Inflammatory macrophage treated with lipopolysaccharide for 1 hour (primary cell): ENCODE results near the gene TSBP1.
A peak's percentile ranks its signal among the peaks of the same experiment; 100 is the strongest.

Source experiments
- DNase-seq, 2 donors: peaks; one replicate each; pipeline ENCODE4 v3.0.0-alpha.2; 2020 to 2022

TSBP1 gene, protein sequence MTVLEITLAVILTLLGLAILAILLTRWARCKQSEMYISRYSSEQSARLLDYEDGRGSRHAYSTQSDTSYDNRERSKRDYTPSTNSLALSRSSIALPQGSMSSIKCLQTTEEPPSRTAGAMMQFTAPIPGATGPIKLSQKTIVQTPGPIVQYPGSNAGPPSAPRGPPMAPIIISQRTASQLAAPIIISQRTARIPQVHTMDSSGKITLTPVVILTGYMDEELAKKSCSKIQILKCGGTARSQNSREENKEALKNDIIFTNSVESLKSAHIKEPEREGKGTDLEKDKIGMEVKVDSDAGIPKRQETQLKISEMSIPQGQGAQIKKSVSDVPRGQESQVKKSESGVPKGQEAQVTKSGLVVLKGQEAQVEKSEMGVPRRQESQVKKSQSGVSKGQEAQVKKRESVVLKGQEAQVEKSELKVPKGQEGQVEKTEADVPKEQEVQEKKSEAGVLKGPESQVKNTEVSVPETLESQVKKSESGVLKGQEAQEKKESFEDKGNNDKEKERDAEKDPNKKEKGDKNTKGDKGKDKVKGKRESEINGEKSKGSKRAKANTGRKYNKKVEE

DNA sequence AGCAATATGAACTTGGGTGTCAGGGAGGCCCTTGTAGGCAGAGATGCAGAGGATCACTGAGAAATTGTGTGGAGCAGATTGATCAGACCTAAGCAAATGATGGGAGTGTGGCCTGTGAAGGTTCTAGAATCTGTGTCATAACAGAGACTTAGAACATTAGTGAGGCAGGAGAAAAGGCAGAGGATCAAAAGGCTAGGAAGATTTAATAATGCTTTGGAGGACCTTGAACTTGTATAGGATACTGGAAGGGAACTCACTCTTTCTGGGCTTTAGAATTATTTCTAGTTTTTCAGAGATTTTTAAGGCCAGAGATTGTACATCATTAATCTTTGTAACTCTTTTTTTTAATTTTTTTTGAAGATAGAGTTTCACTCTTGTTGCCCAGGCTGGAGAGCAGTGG is at the start of gene TSBP1:
Gene TSBP1 (minus strand): TSS at position 101 of the 400 bp plus-strand sequence. CDS start 197 bp downstream, outside the sequence.
- DNase-seq: no peak

DNA sequence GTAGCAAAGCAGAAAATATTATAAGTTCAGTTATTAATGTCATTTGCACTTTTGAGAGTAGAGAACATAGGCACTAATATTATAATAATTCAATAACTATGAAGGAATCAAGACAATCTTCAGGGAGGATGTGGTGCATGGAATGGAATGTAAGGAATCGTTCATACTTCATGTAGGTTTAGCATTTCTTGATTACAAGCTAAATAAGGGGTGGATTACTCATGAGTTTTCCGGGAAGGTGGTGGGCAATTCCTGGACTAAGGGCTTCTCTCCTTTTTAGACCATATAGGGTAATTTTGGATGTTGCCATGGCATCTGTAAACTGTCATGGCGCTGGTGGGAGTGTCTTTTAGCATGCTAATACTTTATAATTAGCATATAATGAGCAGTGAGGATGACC is 44.3 kb upstream of the TSBP1 start:
- no peak for DNase-seq

DNA sequence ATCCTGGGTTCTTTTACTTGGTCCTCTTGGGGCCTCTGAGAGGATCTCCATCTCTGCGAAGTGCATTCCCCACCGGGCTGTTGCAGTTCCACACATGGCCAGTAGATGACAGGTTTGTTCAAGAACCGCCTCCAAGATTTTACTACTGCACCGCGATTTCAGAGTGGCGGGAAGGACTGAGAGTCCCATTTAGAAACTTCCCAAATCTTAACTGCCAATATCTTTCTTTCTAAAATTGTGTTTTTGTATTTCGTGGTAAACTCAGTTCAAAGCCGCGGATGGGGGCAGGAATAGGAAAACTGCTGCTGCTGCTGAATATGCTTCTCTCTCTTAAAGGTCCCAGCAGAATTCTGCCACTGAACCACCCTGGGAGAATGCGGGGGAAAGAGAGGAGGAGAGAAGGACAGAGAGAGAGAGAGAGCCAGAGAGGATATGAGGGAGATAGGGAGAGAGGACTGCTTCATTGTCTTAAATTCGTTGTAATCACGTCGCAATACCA is 43.9 kb upstream of the TSBP1 start:
- peak; percentile 63 to 95 for DNase-seq

GRCh38 chr6:32413427-32414047 is 41.8 kb upstream of the TSBP1 start:
- DNase-seq: peak; percentile 52 to 82

DNA sequence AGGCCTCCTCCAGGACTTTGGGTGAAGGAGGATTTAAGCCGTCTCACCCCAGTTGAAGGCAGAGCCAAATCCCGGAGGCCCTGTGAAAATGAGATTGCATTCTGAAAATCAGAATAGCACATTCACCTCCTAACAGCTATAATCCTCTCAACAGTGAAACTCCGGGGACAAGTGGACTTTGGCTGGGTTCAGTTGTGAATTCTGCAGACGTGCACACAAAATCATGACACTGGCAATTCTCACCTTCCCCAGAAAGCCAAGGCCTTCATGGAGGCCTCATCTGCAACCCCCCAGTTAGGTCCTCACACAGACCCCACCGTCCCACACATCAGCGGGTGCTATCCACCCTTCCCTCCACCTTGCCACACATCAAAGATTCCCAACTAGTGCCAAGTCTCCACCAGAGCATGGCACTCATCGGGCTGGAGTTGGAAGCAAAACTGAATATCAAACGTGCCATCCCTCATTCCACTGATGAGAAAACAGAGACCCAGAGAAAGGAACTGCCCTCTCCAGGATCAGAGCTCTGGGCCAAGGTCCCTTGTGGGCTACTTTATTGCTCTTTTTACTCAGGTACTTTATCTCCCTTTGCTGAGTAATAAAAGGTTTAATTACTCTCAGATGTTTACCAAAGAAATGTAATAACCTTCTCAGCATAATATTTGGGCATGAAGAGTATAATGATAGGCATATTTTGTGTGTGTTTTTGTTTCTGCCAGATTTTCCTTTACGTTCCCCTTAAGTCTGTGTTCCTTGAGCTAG is 40.0 kb upstream of the TSBP1 start:
- no peak for DNase-seq

GRCh38 chr6:32410906-32411305 is 39.2 kb upstream of the TSBP1 start:
- DNase-seq: no peak

DNA sequence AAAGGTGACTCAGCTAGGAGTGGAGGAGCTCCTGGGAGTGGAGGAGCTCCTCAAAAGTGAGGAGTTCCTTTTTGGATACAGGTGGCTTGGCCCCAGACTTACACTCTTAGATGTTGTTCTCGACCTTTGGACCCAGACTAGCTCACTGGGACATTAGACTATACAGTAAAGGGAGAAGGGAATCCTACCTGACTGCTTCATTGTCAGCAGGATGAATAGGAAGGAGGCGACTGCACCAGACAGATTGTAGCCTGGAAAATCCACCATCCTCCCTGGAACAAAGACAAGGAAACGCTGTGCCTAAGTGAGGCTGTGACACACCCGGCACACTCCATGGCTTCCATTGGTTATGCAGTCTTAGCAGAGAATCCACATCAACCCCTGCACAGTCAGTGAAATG is 35.2 kb upstream of the TSBP1 start, which contains the start of gene BTNL2:
Gene BTNL2 (minus strand): TSS at position 325 of the 400 bp plus-strand sequence. CDS start 58 bp downstream, at position 267.
- DNase-seq: no peak

DNA sequence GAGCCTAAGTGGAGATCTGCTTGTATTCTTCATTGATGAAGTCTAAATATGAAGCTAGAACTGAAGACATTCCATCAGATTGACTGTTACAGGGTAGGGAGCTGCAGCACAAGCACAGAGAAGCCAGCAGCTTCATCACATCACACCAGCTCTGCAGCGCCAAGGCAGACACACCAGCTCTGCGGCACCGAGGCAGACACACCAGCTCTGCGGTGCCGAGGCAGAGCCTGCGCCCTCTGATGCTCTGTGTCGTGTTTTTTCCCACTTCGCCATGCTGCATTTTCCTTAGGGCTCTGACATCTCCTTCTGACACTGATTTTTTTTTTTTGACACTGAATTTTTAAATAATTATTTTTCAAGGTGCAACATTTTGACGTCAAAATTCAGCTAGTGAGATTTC is 34.5 kb upstream of the TSBP1 start:
- no peak for DNase-seq

DNA sequence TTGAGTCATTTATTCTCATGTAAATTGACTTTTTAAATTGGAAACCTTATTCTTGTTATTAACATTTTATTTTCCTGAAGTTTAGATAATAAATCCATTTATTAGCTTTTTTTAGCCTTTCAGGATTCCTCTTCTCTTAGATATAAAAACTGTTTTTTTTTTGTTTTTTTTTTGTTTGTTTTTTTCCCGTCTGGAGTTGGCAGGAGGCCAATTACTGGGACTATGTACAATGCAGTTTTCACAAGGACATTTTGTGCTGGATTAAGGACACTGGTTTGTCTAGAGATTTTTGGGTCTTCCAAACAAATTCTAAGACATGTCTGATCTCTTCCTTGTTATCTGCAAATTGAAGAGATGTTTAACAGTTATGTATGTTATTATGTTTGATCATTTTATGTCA is 34.0 kb upstream of the TSBP1 start:
- no peak for DNase-seq

- no peak for DNase-seq
These were observed 31.1 kb upstream of the TSBP1 start for GRCh38 chr6:32402812-32403211.

DNA sequence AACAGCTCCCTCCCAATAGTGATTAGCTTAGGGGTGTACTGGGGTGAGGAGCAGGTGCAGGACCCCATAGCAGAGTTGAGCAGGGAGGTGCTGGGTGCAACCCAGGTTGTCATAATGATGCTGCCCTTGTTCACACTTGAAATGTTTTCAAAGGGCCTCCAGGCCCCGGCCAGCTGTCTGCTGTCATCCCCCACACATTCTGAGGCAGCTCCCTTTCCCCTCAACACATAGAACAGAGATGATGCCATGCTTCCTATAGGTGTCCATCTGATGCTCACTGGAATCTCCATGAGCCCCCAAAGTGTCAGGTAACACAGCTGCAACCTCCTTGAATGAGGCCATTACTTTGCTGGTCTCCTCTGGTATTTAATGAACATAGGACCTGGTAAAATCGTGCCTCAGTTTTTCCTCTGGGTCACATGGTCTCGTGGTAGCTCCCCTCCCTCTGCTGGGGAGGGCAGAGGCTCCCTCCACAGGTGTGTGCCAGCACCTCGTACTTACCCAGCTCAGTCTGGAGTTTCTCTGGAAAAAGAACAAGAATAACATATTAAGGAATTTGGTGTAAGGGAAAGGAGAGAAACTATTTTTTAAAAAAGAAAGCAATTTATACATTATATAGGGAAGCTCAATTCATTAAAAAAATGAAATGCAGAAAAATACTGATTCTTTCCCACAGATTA is 29.7 kb upstream of the TSBP1 start:
- DNase-seq: no peak

DNA sequence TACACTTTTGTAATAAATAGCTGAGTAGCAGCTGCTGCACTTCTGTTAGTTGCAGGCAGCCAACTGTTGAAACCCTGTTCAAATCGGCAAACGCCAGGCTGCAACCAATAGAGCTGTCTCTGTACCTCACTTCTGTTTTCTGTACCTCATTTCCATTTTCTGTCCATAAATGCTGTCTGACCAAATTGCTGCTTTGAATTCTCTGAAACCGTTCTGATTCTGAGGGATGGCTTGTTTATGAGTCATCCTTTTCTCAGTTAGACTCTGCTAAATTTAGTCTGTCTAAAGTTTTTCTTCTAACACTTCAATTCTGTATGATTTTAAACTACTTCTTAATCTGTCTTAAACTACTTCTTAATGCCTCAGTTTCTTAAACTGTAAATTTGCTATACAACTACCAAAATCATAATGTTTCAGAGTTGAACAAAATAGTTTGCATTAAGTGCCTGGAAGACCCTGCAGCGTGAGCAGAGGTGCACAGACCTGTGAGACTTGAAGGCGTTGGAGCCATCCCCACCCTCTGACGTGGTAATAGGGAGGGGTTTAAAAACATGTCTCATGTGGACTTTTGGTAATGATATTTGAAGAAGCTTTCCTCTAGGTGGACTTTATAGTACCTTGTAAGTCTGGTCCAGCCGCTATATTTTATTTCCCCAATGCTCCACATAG is 25.7 kb upstream of the TSBP1 start:
- no peak for DNase-seq

DNA sequence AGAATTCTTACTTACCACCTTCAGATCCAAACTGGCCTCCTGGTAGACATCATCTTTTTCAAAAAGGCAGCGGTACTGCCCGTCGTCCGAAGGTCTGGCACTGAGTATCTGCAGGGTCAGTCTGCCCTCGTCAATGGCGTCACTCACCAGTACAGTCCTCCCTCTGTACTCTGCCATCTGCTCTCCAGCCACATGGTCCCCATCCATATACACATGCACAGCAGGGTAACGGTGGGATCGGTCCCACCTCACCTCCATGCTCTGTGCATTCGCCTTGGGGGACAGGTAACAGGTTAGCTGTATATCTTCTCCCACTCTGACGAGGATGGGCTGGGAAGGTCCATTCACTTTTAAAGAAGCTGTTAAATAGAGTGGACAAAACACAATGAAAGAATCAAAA is 24.3 kb upstream of the TSBP1 start:
- no peak for DNase-seq

GRCh38 chr6:32393665-32394420 is 22.1 kb upstream of the TSBP1 start:
- DNase-seq: peak; percentile 29 to 56

DNA sequence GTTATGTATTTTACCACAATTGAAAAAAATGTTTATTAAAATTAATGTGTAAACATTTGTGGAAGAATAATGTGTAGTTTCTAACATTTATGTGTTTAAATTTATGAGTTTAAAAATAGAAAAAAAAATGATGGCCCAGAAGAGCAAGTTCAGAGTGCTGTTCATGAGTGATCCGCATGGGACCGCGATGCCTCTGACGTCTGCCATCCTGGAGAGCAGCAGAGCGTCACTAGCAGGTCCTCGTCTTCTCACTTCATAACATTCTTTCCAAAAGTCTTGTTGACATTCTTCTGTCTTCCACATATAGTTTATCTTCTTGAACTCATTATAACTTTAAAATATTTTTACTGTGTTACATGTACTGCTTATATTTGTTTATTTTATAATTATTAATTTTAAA is 19.8 kb upstream of the TSBP1 start:
- no peak for DNase-seq

DNA sequence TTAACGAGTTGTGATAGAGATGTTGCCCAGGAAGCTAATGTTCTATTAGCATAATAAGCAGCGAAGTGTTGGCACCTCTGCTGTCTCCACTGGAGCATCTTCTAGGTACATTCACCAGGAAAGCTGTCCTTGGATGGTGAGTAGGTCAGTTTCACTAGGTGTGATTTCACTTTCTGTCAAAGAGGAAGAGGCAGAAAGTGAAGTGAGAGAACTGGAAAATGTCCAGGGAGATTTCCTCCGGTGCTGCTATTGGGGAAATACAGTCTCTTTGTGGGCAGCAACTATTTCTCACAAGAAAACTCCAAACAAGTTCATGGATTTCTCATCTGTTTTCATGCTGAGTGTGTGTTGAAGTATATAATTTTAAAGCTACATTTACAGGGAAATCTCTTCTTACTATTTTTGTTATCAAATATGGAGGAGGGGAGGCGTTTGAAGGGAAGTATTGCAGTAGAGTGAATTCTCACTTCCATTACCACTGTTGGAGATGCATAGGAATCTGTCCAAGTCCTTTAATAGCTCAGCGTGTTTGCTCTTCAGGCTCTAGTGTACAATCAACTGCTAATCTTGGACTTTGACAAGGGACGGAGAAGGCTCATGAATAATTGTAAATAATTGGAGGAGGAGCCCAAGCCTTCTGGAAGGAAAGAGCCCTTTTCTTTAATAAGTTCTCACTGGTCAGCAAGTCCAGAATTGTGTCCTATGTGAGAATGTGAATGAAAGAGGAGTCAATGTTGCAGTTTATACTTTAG is 16.1 kb upstream of the TSBP1 start:
- peak; percentile 14 to 16 for DNase-seq

GRCh38 chr6:32386040-32386439 is 14.3 kb upstream of the TSBP1 start:
- no peak for DNase-seq

GRCh38 chr6:32382757-32383420 is 11.2 kb upstream of the TSBP1 start:
- no peak for DNase-seq

- peak in 1 of 2 donors; percentile 13 for DNase-seq
These were observed 7.8 kb upstream of the TSBP1 start for GRCh38 chr6:32379545-32379944.
